Body of pancreas (tissue), 4 donors: ENCODE data around the gene COX4I1.

Experiments used
- POLR2A ChIP-seq, 3 donors: fragments of 450-650 bp; IDR thresholded peaks; one replicate each; pipeline ENCODE4 v1.6.1; 2016; ENCODE audit warnings: antibody characterized with exemption in 3 of 3, mild to moderate bottlenecking in 2 of 3
- TF ChIP-seq, protein P1 (sequence below), 7 experiments: fragments of 450-650 bp in 4 of 7; fragments of 200-600 bp in 3 of 7; sonication (generic) in 3 of 7; IDR thresholded peaks; one replicate each; pipeline ENCODE4 v1.5.1; 2016 to 2019; ENCODE audit warnings: antibody characterized with exemption in 7 of 7

DNA sequence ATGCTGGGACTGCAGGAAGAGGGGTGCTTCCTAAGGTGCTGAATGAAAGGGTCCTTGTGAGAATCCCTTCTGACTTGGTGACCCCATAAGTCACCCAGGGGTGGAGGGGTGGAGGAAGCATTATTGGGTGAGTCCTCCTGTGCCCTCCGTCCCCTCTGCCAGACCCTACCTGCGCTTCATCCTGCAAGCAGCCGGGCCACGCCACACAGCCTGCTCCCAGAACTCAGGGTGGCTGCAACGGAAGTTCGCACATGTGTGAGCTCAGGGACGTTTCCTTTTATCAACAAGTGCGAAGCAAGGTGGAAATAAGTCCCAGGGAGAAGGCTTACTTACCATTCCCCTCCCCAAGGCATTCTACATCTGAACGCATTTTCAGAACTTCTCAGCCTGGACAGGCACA lies 40.9 kb downstream of the COX4I1 start:
- TF ChIP-seq, protein P1, sequence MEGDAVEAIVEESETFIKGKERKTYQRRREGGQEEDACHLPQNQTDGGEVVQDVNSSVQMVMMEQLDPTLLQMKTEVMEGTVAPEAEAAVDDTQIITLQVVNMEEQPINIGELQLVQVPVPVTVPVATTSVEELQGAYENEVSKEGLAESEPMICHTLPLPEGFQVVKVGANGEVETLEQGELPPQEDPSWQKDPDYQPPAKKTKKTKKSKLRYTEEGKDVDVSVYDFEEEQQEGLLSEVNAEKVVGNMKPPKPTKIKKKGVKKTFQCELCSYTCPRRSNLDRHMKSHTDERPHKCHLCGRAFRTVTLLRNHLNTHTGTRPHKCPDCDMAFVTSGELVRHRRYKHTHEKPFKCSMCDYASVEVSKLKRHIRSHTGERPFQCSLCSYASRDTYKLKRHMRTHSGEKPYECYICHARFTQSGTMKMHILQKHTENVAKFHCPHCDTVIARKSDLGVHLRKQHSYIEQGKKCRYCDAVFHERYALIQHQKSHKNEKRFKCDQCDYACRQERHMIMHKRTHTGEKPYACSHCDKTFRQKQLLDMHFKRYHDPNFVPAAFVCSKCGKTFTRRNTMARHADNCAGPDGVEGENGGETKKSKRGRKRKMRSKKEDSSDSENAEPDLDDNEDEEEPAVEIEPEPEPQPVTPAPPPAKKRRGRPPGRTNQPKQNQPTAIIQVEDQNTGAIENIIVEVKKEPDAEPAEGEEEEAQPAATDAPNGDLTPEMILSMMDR (IDR thresholded peaks at IDR 0.05) = no peak
- no peak for TF ChIP-seq POLR2A (IDR thresholded peaks at IDR 0.05)
